ENCODE data around the gene HDGF.

Gene HDGF

DNA sequence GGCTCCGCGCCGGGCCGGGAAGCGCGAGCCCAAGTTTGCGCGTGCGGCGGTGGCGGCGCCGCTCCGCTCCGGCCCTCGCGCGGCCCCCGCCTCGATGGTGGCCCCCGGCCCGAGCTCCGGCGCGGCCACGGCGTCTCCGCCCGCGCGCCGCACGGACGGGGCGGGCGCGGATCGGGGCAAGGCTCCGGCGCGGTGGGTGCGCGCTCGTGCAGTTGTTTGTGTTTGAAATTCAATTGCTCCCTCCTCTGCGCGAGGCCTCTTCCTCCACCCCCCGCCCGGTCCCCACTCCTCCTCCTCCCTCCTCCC lies at the start of gene HDGF:
Gene HDGF (minus strand): TSS at position 225 of the 306 bp plus-strand sequence. CDS start 246 bp downstream, outside the sequence.
- no peak for DNase-seq

DNA sequence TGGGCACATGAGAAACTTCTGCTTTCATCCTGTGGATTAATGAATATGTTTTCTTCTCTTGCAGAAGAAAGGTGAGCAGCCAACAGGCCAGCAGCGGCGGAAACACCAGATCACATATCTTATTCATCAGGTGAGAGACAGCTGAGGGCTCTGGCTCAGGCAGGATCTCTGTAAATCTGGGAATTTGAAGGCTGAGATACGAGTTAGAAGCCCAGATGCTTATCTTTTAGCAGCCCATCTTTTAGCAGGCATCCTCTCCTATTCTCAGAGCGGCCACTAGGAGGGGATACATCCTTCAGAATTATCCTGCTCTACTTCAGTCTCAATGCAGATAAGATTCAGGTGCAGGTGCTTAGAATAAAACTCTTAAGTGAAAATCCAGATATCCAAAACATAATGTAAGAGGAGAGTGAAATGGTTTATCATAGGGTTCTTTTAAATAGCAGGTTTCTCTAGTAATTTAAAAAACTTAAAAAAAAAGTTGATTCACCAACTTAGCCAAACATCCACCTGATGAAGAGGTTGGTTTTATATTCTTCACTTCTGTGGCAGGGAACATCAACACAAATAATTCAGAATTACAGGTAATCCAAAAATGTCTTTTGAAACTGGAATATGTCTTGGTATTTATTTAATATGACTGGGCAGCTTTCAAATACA lies 45.9 kb upstream of the HDGF start:
- DNase-seq: peak; percentile 65

DNA sequence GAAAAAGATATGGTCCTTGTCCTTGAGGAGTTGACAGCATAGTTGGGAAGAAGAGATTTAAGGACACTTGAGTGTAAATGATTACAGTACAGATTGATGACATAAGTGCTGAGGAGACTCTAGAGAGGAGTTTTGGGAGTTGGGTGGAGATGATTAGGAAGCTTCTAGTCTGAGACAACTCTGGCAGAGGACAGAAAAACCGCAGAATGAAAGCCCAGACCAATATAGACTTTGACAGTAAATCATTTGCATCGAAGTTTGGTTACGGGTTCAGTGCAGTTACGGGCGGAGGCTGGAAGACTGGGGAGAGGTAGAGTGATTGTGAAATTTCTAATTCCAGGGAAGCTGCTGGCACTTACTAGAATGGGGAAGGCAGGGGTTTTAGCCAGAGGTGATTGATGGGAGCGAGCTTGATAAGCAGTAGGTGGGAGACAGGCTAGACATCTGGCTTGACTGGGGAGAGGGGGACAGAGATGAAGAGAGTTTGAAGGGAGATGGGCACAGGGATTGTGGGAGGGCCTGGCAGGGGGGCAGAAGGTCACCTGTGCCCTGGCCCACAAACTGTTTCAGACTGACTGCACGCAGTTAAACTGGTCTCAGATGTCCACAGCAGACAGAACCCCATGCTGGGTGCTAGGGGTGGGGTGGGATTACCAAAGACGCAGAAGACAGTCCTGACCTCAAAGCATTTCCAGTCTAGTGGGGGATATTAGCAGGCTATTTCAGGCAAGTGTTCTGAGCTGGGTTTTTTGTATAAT lies 45.0 kb upstream of the HDGF start:
- DNase-seq: no peak

DNA sequence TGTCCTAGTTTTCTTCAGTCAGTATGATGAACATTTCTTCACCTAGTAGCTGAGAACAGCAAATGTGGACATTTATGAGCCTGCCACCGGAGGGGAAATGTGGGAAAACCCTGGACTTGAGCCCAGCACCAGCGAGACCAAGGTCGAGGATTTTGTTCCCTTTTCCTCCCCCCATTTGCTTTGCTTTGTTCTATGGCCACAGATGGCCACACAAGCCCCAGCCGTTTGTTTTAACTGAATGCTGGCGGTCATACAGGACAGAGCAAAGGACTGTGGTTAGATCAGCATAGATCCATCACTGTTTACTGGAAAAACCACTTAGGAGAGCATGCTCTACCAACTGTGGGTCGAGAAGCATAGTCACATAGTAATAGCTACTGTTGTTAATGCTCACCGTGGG lies 44.3 kb upstream of the HDGF start:
- no peak for DNase-seq

DNA sequence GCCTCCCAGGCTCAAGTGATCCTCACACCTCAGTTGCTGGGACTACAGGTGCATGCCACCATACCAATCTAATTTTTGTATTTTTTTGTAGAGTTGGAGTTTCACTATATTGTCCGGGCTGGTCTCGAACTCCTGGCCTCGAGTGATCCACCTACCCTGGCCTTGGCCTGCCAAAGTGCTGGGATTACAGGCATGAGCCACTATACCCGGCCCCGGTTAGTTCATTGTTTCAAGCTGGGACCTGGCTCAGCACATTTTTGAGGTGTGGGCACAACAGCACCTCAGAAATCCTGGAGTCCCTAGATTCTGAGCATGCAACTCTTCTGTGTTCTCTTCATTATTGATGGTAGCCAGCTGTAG lies 43.9 kb upstream of the HDGF start:
- DNase-seq: no peak

DNA sequence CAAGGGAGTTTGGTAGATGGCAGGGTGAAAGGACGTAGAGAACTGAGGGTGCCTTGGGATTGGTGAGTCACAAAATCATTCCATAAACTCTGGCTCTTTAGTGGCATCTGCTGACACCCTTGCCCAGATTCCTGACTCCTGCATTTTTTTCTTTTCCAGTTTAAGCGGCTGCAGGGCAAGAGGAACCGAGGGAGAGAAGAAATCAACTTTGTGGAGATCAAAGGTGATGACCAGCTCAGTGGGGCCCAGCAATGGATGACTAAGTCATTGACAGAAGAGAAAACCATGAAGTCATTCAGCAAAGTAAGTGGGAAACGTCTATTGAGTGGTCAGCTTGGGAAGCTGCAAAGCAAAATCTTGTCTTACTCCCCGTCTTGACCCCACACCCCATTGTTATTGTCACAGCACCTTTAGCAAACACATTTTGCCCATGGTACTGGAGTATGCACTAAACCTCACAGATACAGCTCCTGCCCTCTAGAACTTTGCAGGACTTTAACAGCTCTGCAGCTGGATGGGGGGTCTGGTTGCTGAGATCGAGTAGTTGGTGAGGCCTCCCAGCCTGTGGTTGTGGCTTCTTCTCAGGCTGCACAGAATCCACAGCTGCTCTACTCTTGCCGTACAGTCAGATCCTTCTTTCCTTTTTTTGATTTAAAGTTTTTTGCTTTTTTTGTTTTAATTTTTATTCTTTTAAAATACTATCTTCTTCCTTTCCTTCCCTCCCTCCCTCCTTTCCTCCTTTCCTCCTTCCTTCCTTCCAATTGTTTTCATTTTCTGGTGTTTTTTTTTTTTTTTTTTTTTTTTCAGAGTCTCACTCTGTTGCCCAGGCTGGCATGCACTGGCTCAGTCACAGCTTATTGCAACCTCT lies 43.3 kb upstream of the HDGF start:
- no peak for DNase-seq

DNA sequence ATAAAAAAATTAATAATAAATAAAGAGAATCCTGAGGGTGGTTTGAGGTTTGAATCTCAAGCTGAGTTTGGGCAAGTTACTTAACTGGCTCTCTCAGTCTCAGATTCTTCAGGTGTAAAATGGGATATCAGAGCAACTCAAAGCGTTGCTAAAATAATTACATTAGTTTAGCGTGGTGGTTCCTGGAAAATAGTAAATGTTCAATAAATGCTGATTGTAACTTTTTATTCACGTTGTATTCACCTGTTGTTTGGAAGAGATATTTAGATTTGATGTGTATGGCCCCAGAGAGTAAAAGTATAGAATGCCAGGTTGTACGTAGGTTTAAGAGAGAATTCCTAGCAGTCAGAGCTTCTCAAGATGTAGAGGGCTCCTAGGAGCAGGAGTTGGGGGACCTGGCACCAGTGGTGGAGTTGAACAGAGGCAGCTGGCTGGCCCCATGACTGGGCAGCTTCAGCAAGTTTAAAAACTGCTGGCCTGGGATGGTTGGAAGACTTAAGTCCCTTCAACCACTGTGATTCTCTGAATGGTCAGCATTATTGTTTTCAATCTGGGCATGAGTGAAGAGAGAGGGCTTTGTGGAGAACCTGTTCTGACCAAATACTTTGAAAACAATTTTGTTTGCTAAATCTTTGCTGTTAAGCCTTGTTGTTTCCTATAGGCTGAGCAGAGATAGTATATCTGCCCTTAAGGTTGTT lies 38.3 kb upstream of the HDGF start:
- DNase-seq: no peak

DNA sequence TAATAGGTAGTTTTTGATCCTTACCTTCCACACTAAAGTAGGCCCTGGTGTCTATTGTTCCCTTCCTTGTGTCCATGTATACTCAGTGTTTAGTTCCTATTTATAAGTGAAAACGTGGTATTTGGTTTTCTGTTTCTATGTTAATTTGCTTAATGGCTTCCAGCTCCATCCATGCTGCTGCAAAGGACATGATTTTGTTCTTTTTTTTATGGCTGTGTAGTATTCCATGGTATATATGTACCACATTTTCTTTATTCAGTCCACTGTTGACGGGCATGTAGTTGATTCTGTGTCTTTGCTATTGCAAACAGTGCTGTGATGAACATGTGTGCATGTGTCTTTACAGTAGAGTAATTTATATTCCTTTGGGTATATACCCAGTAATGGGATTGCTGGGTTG lies 36.7 kb upstream of the HDGF start:
- DNase-seq: no peak

DNA sequence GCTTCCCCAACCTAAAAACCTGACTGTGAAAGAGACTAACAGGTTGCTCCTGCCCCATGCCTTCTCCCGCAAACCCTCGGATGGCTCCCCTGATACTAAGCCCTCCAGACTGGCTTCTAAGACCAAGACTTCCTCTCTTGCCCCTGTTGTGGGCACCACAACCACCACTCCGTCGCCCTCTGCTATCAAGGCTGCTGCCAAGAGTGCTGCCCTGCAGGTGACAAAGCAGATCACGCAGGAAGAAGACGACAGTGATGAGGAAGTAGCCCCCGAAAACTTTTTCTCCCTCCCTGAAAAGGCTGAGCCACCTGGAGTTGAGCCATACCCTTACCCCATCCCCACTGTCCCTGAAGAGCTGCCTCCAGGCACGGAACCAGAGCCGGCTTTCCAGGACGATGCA lies 35.2 kb upstream of the HDGF start:
- no peak for DNase-seq

DNA sequence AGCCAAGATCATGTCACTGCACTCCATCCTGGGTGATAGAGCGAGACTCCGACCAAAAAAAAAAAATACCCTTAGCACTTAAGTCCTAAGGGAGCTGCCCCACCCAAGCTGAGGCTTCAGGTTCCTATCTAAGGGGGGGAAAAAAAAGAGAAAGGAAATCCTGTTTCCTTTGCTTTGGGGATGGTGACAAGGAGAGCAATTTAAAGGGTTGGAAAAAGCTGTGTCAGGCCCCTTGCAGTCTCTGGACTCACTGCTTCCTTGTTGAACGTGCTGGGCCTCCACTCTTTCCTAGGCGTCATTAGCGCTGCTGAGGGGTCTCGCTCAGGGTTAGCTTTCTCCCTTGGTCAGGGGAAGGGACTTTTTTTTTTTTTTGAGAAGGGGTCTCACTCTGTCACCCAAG lies 34.0 kb upstream of the HDGF start:
- DNase-seq: no peak

DNA sequence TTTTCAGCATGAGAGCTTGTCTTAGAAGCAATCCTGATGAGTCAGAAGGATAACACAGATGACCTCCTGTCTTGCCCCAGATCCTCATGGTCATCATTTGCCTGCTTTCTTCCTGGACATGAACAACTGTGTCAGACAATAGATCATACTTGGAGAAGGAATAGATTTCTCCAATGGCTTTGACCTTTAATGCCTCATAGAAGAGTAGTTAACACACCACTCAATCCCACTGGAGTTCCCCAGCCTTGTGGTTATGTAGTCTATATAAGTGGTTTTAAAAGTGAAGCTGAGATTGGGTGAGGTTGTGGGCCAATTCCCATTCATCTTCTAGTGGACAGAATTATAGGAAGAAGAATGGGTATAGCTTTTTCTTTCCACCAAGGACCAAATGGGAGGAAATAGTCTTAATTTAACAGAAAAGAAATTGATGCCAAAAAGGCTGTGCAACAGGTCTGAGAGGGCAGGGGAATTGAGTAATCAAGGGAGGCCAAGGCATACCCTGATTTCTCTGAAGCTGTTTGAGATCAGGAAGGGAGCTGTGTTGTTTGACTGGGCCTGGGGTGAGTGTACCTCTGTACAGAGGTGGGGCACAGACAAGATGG lies 30.2 kb upstream of the HDGF start:
- no peak for DNase-seq

DNA sequence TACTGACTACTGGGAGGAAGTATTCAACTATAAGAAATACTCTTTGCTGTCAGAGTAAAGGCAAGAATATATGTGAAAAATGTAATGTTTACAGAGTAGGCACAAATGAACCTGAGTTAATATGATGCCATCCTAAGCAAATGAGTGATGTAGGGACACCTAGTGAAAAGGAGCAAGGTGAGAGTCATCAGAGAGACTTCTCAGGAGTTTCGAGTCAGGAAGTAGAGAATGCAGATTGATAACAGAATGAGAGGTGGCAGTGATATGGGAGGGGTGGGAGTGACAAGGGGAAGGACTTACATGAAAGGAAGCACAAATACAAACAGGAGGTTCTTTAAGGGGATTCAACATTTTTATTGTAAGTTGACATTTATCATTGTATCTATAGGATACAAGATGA lies 26.1 kb upstream of the HDGF start:
- no peak for DNase-seq

DNA sequence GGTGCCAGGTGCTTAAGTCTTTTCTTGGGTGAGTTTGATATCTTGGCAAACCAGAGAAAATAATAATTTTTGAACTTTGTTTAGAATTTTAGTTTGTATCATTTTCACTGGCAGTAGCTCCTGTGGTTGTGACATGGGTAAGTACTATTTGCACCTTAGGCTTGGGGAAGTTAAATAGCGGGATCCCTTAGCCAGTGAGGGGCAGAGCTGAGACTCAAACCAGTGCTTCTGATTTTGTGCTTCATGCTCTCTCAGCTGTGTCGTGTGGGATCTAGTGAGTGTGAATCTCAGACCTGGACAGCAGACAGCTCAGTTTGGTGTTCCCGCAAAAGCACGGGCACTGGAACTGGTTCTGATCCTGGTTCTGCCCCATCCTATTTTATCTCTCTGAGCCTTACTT lies 25.5 kb upstream of the HDGF start:
- no peak for DNase-seq

DNA sequence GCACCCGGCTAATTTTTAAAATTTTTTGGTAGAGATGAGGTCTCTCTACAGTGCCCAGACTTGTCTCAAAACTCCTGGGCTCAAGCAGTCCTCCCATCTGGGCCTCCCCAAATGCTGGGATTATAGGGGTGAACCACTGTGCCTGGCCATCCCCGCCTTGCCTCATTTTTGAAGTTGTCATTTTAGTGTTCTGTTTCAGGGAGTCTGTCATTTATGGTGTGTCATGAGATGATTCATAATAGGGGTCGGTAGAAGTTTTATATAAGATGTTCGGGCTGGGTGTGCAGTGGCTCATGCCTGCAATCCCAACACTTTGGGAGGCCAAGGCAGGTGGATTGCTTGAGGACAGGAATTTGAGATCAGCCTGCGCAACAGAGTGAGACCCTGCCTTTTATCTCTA lies 24.3 kb upstream of the HDGF start:
- DNase-seq: peak; percentile 41

DNA sequence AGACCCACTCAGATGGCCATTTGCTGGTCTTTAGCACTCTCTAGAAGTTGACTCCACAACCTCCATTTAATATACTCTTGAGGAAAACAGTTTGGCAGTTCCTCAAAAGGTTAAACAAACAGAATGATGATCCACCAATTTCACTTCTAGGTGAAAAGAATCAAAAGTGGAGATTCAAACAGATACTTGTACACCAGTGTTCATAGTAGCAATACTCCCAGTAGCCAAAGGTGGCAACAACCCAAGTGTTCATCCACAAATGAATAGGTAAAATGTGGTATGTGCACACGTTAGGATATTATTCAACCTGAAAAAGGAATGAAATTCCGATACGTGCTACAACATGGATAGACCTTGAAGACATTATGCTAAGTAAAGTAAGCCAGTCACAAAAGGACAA lies 22.1 kb upstream of the HDGF start:
- DNase-seq: peak; percentile 56

DNA sequence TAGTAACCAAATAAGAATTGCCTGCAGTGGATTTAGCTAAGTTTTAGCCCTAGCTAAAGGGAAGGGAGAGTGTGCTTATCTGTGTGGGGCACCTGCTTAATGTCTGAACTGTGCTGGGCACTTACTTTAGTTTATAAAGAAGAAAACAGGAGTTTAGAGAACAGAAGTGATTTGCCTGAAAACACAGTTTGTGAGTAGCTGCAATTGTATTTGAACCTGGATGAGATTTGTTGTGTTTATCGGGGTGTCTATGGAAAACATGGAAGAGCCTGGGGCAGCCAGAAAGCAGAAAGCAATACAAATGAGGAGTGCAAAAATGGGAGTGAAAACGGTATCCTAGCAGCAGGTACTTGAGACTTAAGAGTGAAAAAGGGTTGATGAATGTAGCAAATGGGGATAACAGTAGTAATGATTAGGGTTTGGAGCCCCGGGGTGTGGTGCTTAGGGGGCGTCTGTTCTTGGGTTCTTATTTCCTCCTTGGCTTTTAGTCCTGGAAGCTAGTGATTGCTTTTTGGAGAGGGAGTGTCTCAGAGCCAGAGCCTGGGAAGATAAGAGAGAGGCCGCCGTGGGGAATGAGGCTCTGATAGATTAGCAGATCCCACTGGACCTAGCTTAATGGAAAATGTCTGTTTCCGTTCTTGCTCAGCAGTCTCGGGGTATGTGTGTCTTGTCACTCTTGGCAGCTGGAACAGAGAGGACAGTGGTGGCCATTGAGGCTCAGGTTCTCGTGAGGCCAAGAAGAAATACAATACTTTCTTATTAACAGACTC lies 21.4 kb upstream of the HDGF start:
- DNase-seq: no peak

DNA sequence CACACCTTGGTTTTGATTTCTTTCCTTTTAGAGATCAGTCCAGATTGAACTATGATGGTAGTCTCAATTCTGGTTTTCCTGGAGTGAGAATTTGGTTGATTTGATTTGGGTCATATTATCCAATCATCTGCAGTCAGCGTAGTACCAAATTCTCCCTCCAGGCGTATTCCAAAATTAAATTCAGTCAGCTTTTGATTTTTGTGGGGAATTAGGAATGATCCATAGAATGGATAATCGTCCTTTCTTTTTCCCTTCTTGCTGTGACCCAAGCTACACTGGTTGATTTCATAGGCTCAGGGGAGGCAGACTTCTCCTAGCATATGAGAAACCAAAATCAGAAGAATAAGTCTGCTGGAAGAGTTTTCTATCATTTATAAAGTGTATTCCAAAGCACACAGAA lies 20.7 kb upstream of the HDGF start:
- DNase-seq: no peak

DNA sequence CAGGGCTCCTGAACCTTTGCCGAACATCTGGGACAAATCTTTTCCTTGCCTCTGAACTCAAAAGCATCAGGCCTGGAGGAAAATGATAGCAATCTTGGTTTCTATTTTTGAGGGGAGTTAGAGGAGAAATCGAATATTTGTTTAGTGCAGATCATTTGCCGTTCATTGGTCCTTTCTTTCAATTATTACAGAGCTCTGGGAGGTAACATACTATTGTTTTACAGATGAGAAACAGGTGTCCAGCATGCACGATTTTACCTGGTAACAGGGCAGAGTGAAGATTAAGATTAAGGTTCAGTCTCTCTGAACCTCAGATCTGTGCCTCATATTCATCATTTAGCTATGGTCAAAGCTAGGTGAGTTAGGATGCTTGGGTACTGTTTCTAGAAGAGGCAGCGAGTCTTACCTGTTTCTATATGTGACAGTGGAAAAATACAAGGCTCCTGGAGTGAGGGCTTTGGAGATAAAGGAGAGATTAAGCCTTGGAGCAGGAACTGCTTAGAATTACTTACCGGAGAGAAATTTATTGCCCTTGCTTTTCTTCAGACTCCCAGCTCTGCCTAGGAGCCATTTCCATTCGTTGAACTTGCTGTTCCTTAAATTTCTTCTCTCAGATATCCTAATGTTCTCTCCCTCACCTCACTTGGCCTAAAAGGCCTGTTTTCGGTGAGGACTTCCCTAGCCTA lies 17.3 kb upstream of the HDGF start:
- no peak for DNase-seq

DNA sequence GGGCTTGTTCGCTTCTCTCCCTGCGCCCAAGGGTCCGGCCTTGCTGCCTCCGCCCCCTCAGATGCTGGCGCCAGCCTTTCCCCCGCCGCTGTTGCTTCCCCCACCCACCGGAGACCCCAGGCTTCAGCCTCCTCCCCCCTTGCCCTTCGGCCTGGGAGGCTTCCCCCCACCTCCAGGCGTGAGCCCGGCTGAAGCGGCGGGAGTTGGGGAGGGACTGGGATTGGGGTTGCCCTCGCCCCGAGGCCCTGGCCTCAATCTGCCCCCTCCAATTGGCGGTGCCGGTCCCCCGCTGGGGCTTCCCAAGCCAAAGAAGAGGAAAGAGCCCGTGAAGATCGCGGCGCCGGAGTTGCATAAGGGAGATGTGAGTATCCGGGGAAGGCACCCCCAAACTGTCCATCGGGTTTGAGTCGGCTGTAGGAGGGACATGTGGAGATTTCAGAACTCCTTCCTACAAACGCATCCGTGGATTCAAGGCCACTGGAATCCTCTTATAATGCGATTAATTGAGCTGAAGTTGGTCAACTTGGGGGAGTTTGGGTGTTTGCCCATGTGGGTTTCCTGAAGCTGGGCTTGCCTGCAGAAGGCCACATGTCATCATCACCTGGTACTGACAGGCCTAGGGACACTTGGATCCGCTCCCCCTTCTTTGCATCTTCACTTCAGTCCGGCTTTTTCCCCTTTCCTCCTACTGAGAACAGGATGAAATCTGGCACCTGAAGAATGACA lies 16.6 kb upstream of the HDGF start:
- no peak for DNase-seq

DNA sequence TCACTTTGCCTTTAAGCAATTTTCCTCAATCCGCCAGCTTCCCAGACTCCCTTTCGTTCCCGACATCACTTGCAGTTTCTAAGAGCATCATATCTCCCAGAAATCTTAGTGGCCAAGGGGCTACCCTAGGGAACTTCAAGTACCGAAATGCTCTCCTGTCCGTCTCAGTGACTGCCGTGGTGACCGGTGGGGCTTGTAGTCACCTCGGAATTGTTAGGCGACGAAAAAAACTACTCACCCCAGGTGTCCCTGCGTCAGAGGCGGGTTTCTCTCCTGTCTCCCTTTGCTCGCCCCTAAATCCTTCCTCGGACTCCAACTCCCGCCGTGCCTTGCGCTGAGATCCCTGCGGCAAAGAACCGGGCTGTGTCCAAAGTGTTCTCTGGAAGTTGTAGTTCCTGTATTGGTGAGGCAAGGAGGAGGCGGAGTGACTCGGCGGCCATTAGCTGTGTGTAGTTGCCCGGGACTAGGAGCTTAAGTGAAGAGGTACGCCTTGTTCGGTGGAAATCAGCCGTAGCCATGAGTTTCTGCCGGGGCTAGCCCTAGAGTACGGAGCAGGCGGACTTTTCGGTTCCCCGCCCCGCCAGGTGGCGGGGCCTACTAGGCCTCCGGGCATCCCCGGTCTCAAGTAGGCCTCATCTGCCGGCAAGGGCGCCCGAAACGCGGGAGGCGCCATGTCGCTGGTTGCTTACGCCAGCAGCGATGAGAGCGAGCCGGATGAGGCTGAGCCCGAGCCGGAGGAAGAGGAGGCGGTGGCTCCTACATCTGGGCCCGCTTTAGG lies 15.8 kb upstream of the HDGF start, which contains the start of gene PRCC:
Gene PRCC (plus strand): TSS at position 435 of the 778 bp plus-strand sequence. CDS start 237 bp downstream, at position 672.
- peak; percentile 99 for DNase-seq
